Fibroblast of lung (primary cell): ENCODE results near the gene SIX1.

ENCODE experiments used
- CTCF ChIP-seq, 2 donors: IDR thresholded peaks in 1 of 2; conservative IDR thresholded peaks in 1 of 2; 1 replicate in 1 of 2; 2 replicates in 1 of 2; pipeline ENCODE4 v1.5.1; 2011 to 2012; ENCODE audit warnings: low read length in 2 of 2, control low read depth in 1 of 2, inconsistent platforms in 1 of 2, low read depth in 1 of 2, mild to moderate bottlenecking in 1 of 2
- EZH2 ChIP-seq: IDR thresholded peaks from 2 replicates; pipeline ENCODE4 v1.5.1; 2012; ENCODE audit warnings: low read length, control low read depth, mild to moderate bottlenecking; ENCODE audit errors: missing control alignments

- TF ChIP-seq EZH2 (no peak), CTCF (conservative IDR thresholded peaks at IDR 0.05 in 1 of 2, IDR thresholded peaks at IDR 0.05 in 1 of 2; ENCODE audit: low read depth in 1 of 2, low read length in 2 of 2) (no peak)
These were observed 31.0 kb downstream of the SIX1 start for GRCh38 chr14:60618241-60618640.
